ENCODE measurements around the gene CDC42BPB. TPM values are rescaled to one million over a fixed set of nuclear protein-coding genes. Genes with fewer than 3 reads are reported as not detected.

CDC42BPB gene
- total RNA-seq, 1 donor from 2014 or later: 116 TPM

GRCh38 chr14:103001226-103001625 lies 56.1 kb downstream of the CDC42BPB start:
- no peak for TF ChIP-seq CTCF (IDR thresholded peaks at IDR 0.05; ENCODE audit: insufficient read depth, low read depth, low read length)
- no peak for TF ChIP-seq EZH2 (IDR thresholded peaks at IDR 0.05; ENCODE audit: insufficient read depth, low read length)
- Mint-ChIP-seq H3K27ac (ENCODE audit: unreplicated experiment) (no peak overlapping the region), H3K9me3 (ENCODE audit: unreplicated experiment) (no peaks in the 10 kb centered on the region), H3K4me1 (ENCODE audit: low read depth, unreplicated experiment) (peaks cover 19% of the 10 kb centered on the region), H3K27me3 (ENCODE audit: low read depth, unreplicated experiment) (no peaks in the 10 kb centered on the region), H3K36me3 (ENCODE audit: low read depth, unreplicated experiment) (peaks cover 22% of the 10 kb centered on the region), H3K4me3 (ENCODE audit: unreplicated experiment) (no peak overlapping the region)
- H4K20me1 ChIP-seq (ENCODE audit: insufficient read depth, low read length): peaks cover 88% of the 10 kb centered on the region
- no peak overlapping the region for H3K4me3 ChIP-seq (ENCODE audit: insufficient read depth, low read depth, low read length)
- no peaks in the 10 kb centered on the region for H3K27me3 ChIP-seq (ENCODE audit: insufficient read depth, low read length)
- no peak overlapping the region for H3K4me2 ChIP-seq (ENCODE audit: low read length)
- H3K9ac ChIP-seq (ENCODE audit: low read length): no peak overlapping the region
- no peaks in the 10 kb centered on the region for H3K9me3 ChIP-seq (ENCODE audit: insufficient read depth, low read depth, low read length)
- peaks cover 64% of the 10 kb centered on the region for H3K79me2 ChIP-seq (ENCODE audit: insufficient read depth, low read length)
- no peak overlapping the region for H2AFZ ChIP-seq (ENCODE audit: low read depth, low read length)
- no peak for FAIRE-seq
- DNase-seq (ENCODE audit: low read depth): no peak
- H3K4me1 ChIP-seq (ENCODE audit: insufficient read depth, low read length): peaks cover 19% of the 10 kb centered on the region
- peaks cover 23% of the 10 kb centered on the region for H3K36me3 ChIP-seq (ENCODE audit: insufficient read depth, low read length)
- H3K27ac ChIP-seq (ENCODE audit: low read depth, low read length): no peak overlapping the region

GRCh38 chr14:103000291-103000921 lies 56.9 kb downstream of the CDC42BPB start:
- TF ChIP-seq EZH2 (IDR thresholded peaks at IDR 0.05; ENCODE audit: insufficient read depth, low read length) (no peak), CTCF (IDR thresholded peaks at IDR 0.05; ENCODE audit: insufficient read depth, low read depth, low read length) (no peak)
- H3K4me3 Mint-ChIP-seq (ENCODE audit: unreplicated experiment): no peak overlapping the region
- DNase-seq (ENCODE audit: low read depth): no peak
- H3K9me3 ChIP-seq (ENCODE audit: insufficient read depth, low read depth, low read length): no peaks in the 10 kb centered on the region
- no peak for FAIRE-seq
- H3K4me3 ChIP-seq (ENCODE audit: insufficient read depth, low read depth, low read length): no peak overlapping the region
- no peak overlapping the region for H3K27ac Mint-ChIP-seq (ENCODE audit: unreplicated experiment)
- peaks cover 85% of the 10 kb centered on the region for H4K20me1 ChIP-seq (ENCODE audit: insufficient read depth, low read length)
- H3K4me1 Mint-ChIP-seq (ENCODE audit: low read depth, unreplicated experiment): peaks cover 19% of the 10 kb centered on the region
- H3K36me3 ChIP-seq (ENCODE audit: insufficient read depth, low read length): peaks cover 23% of the 10 kb centered on the region
- peaks cover 19% of the 10 kb centered on the region for H3K4me1 ChIP-seq (ENCODE audit: insufficient read depth, low read length)
- no peaks in the 10 kb centered on the region for H3K27me3 Mint-ChIP-seq (ENCODE audit: low read depth, unreplicated experiment)
- no peak overlapping the region for H3K9ac ChIP-seq (ENCODE audit: low read length)
- H3K9me3 Mint-ChIP-seq (ENCODE audit: unreplicated experiment): no peaks in the 10 kb centered on the region
- H3K27me3 ChIP-seq (ENCODE audit: insufficient read depth, low read length): no peaks in the 10 kb centered on the region
- H2AFZ ChIP-seq (ENCODE audit: low read depth, low read length): no peak overlapping the region
- no peak overlapping the region for H3K27ac ChIP-seq (ENCODE audit: low read depth, low read length)
- no peak overlapping the region for H3K4me2 ChIP-seq (ENCODE audit: low read length)
- H3K36me3 Mint-ChIP-seq (ENCODE audit: low read depth, unreplicated experiment): peaks cover 21% of the 10 kb centered on the region
- H3K79me2 ChIP-seq (ENCODE audit: insufficient read depth, low read length): peaks cover 56% of the 10 kb centered on the region

- peaks cover 88% of the 10 kb centered on the region for H4K20me1 ChIP-seq (ENCODE audit: insufficient read depth, low read length)
- DNase-seq (ENCODE audit: low read depth) (peak; percentile 79), FAIRE-seq (no peak)
- H3K4me1 ChIP-seq (ENCODE audit: insufficient read depth, low read length): peaks cover 19% of the 10 kb centered on the region
- peaks cover 25% of the 10 kb centered on the region for H3K36me3 Mint-ChIP-seq (ENCODE audit: low read depth, unreplicated experiment)
- no peaks in the 10 kb centered on the region for H3K9me3 Mint-ChIP-seq (ENCODE audit: unreplicated experiment)
- H3K4me2 ChIP-seq (ENCODE audit: low read length): peak overlapping the region; percentile 51
- TF ChIP-seq EZH2 (IDR thresholded peaks at IDR 0.05; ENCODE audit: insufficient read depth, low read length) (no peak), CTCF (IDR thresholded peaks at IDR 0.05; ENCODE audit: insufficient read depth, low read depth, low read length) (no peak)
- no peak overlapping the region for H3K4me3 ChIP-seq (ENCODE audit: insufficient read depth, low read depth, low read length)
- H3K9ac ChIP-seq (ENCODE audit: low read length): no peak overlapping the region
- peaks cover 19% of the 10 kb centered on the region for H3K4me1 Mint-ChIP-seq (ENCODE audit: low read depth, unreplicated experiment)
- H3K27me3 ChIP-seq (ENCODE audit: insufficient read depth, low read length): no peaks in the 10 kb centered on the region
- peaks cover 50% of the 10 kb centered on the region for H3K79me2 ChIP-seq (ENCODE audit: insufficient read depth, low read length)
- H3K27me3 Mint-ChIP-seq (ENCODE audit: low read depth, unreplicated experiment): no peaks in the 10 kb centered on the region
- peak overlapping the region; percentile 2 for H3K27ac Mint-ChIP-seq (ENCODE audit: unreplicated experiment)
- no peaks in the 10 kb centered on the region for H3K9me3 ChIP-seq (ENCODE audit: insufficient read depth, low read depth, low read length)
- H3K4me3 Mint-ChIP-seq (ENCODE audit: unreplicated experiment): peak overlapping the region; percentile 29
- no peak overlapping the region for H2AFZ ChIP-seq (ENCODE audit: low read depth, low read length)
- peaks cover 23% of the 10 kb centered on the region for H3K36me3 ChIP-seq (ENCODE audit: insufficient read depth, low read length)
- H3K27ac ChIP-seq (ENCODE audit: low read depth, low read length): peak overlapping the region; percentile 42
Measured at GRCh38 chr14:102999227-102999895, 58.0 kb downstream of the CDC42BPB start.
